Lower leg skin (tissue), 3 donors: ENCODE data around the gene BARHL1.

Source experiments
- POLR2A ChIP-seq, 2 donors: fragments of 450-650 bp; IDR thresholded peaks; one replicate each; pipeline ENCODE4 v1.6.1; 2016 to 2017; ENCODE audit warnings: antibody characterized with exemption in 2 of 2, mild to moderate bottlenecking in 1 of 2, moderate library complexity in 1 of 2
- TF ChIP-seq, protein P1 (sequence below), 3 donors: fragments of 450-650 bp; IDR thresholded peaks; one replicate each; pipeline ENCODE4 v1.5.1; 2016; ENCODE audit warnings: antibody characterized with exemption in 3 of 3, mild to moderate bottlenecking in 3 of 3, moderate library complexity in 2 of 3

DNA sequence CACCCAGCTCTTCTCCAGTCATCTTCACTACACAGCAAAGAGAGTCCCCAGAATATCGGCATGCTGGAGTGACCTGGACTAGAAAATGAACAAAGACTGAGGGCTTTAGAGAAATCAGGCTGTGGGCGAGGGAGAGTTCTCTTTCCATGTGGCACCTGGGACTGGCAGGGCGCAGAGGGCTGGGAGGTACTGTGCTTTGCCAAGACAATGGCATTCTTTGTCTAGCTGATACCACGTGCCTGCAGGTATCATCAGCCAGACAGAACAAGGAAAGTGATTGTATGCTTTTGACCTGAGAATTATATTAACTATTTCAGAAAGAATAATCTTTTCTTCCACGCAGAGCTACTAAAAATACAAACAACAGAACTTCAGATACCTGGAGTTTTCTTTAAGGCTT lies 56.9 kb downstream of the BARHL1 start:
- TF ChIP-seq, protein P1, sequence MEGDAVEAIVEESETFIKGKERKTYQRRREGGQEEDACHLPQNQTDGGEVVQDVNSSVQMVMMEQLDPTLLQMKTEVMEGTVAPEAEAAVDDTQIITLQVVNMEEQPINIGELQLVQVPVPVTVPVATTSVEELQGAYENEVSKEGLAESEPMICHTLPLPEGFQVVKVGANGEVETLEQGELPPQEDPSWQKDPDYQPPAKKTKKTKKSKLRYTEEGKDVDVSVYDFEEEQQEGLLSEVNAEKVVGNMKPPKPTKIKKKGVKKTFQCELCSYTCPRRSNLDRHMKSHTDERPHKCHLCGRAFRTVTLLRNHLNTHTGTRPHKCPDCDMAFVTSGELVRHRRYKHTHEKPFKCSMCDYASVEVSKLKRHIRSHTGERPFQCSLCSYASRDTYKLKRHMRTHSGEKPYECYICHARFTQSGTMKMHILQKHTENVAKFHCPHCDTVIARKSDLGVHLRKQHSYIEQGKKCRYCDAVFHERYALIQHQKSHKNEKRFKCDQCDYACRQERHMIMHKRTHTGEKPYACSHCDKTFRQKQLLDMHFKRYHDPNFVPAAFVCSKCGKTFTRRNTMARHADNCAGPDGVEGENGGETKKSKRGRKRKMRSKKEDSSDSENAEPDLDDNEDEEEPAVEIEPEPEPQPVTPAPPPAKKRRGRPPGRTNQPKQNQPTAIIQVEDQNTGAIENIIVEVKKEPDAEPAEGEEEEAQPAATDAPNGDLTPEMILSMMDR (IDR thresholded peaks at IDR 0.05), result no peak
- no peak for TF ChIP-seq POLR2A (IDR thresholded peaks at IDR 0.05)
